ENCODE measurements around the gene NEU4. TPM values are rescaled to one million over a fixed set of nuclear protein-coding genes. Genes with fewer than 3 reads are reported as not detected.
"Not testable (repeated sequence)": the region's sequence is repeated elsewhere in the genome, so short reads cannot be mapped to it uniquely, and the experiment has no call there.

The NEU4 gene
- total RNA-seq, 1 donor from 2014 or later, result 1.0 TPM

DNA sequence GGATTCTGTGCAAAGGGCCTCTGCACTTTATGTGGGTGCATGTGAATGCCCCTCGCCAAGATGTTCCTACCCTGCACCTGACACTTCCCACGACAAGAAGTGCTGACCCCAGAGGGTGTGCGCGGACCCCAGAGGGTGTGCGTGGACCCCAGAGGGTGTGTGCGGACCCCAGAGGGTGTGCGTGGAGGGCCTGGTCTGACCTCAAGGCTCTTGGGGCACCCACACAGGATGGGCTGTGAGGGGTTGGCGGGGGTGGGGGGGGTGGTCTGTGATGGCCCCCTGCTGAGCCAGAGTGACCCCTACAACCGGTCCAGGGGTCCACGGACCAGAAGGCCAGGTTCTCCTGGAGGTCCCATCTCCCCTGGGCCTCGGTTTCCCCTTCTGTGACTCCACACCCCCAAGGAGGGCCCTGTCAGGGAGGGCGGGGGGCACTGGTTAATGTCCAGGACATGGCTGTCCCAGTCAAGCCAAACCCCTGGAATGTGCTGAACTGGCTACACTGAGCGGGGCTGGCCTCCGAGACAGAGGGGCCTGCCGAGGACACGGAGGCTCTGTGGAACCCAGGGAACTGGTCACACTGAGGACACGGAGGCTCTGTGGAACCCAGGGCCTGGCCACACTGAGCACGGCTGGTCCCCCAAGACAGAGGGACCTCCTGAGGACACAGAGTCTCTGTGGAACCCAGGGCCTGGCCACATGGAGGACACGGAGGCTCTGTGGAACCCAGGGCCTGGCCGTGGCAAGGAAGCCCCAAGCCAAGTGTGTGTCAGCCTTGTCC is 3.1 kb downstream of the NEU4 start:
- Mint-ChIP-seq H3K27ac (no peak overlapping the region), H3K27me3 (no peaks in the 10 kb centered on the region), H3K4me1 (peaks cover 6% of the 10 kb centered on the region), H3K36me3 (ENCODE audit: low read depth) (no peaks in the 10 kb centered on the region), H3K4me3 (no peak overlapping the region), H3K9me3 (no peaks in the 10 kb centered on the region)
- DNase-seq, result no peak
- intact Hi-C loops (cut with micrococcal nuclease), result no loop called here

- no peaks in the 10 kb centered on the region for H3K36me3 Mint-ChIP-seq (ENCODE audit: low read depth)
- peak; percentile 51 for DNase-seq
- H3K27ac Mint-ChIP-seq, result no peak overlapping the region
- intact Hi-C loops (cut with micrococcal nuclease), result no loop called here
- H3K9me3 Mint-ChIP-seq, result no peaks in the 10 kb centered on the region
- no peaks in the 10 kb centered on the region for H3K27me3 Mint-ChIP-seq
- no peak overlapping the region for H3K4me3 Mint-ChIP-seq
- H3K4me1 Mint-ChIP-seq, result peaks cover 12% of the 10 kb centered on the region
These were observed 4.0 kb downstream of the NEU4 start for GRCh38 chr2:241812730-241813643.

DNA sequence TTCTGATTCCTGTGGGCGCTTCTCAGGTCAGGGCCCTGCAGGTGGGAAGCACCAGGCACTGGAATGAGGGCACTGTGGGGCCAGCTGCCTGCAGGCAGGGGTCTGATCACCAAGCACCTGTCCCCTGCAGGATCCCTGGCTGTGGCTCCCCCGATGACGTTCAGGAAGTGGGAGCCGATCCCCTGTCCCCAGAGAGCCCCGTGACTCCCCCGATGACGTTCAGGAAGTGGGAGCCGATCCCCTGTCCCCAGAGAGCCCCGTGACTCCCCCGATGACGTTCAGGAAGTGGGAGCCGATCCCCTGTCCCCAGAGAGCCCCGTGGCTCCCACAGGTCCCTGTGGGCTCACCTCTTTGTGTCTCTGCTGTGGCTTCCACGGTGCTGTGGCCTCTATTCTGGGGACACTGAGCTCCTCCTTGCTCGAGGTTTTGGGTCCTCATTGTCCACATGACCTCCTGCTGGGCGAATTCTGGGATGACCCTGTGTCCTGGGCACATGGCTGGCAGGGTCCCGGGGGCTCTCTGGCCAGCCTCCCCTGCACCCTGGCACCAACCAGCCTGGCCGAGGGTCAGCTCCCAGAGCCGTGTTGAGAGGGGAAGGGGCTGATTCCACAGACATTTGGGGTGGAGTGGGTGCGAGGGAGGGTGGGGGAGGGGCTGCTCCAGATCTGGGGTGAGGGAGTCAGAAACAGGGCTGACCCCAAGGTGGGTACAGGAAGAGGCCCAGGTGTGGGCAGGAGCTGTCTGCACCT is 4.8 kb downstream of the NEU4 start:
- intact Hi-C loops (cut with micrococcal nuclease), result no loop called here
- Mint-ChIP-seq H3K4me1 (peaks cover 10% of the 10 kb centered on the region), H3K27me3 (no peaks in the 10 kb centered on the region), H3K4me3 (no peak overlapping the region), H3K27ac (peak overlapping the region; percentile 60), H3K36me3 (ENCODE audit: low read depth) (no peaks in the 10 kb centered on the region), H3K9me3 (no peaks in the 10 kb centered on the region)
- no peak for DNase-seq

GRCh38 chr2:241814393-241814642 is 5.3 kb downstream of the NEU4 start:
- no peak for DNase-seq
- H3K4me1 Mint-ChIP-seq, result peaks cover 10% of the 10 kb centered on the region
- no peaks in the 10 kb centered on the region for H3K9me3 Mint-ChIP-seq
- H3K27ac Mint-ChIP-seq, result no peak overlapping the region
- intact Hi-C loops (cut with micrococcal nuclease), result no loop called here
- no peaks in the 10 kb centered on the region for H3K27me3 Mint-ChIP-seq
- no peaks in the 10 kb centered on the region for H3K36me3 Mint-ChIP-seq (ENCODE audit: low read depth)
- no peak overlapping the region for H3K4me3 Mint-ChIP-seq

DNA sequence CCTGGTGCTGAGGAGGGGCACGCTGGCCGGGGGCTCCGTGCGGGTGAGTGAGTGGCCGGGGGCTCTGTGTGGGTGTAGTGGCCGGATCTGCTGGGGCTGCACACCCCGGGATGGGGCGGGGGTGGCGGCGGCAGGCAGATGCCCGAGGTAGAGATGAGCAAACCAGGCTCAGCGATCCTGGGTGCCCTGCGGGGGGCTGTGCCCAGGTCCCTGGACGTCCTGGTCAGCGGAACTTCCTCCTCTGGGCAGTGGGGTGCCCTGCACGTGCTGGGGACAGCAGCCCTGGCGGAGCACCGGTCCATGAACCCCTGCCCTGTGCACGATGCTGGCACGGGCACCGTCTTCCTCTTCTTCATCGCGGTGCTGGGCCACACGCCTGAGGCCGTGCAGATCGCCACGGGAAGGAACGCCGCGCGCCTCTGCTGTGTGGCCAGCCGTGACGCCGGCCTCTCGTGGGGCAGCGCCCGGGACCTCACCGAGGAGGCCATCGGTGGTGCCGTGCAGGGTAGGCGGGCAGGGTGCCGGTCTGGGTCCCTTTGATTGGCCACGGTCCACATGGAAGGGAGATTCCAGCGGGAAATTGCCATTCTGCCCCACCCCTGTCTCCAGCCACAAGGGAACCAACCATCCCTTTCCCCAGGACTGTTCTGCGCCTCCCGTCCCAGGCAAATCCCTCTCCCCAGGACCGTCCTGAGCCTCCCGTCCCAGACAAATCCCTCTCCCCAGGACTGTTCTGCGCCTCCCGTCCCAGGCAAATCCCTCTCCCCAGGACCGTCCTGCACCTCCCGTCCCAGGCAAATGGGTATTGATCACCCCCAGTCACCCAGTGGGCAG is 5.9 kb downstream of the NEU4 start:
- peaks cover 10% of the 10 kb centered on the region for H3K4me1 Mint-ChIP-seq
- no peaks in the 10 kb centered on the region for H3K9me3 Mint-ChIP-seq
- no peak overlapping the region for H3K4me3 Mint-ChIP-seq
- no peak for DNase-seq
- H3K27me3 Mint-ChIP-seq, result no peaks in the 10 kb centered on the region
- intact Hi-C loops (cut with micrococcal nuclease), result no loop called here
- H3K36me3 Mint-ChIP-seq (ENCODE audit: low read depth), result no peaks in the 10 kb centered on the region
- H3K27ac Mint-ChIP-seq, result no peak overlapping the region

DNA sequence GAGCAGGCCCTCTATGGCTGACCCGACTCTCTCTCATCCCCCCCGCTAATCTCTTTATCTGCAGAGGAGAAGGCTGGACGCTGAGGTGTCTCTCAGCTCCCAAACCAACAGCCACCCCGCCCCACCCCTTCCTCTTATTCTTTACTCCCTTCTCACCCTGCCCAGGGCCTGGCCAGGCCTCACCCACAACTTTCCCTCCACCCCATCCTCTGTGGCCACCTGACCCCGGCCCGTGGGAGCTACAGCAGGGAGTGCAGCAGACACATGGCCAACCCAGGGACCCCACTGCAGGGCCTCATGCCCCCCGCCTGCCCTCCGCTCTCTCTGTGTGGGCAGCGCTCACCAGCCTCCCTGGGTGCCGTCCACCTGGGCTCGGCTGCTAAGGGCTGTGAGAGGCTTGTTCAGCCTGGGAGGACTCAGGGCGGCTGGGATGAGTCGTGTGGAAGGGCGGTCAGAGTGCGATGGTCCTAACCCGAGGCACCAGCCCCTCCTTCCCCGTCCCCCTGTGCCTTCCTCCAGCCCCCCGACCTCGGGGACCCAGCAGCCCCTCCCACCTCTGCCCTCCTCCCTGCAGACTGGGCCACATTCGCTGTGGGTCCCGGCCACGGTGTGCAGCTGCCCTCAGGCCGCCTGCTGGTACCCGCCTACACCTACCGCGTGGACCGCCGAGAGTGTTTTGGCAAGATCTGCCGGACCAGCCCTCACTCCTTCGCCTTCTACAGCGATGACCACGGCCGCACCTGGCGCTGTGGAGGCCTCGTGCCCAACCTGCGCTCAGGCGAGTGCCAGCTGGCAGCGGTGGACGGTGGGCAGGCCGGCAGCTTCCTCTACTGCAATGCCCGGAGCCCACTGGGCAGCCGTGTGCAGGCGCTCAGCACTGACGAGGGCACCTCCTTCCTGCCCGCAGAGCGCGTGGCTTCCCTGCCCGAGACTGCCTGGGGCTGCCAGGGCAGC is 6.8 kb downstream of the NEU4 start:
- no peak overlapping the region for H3K4me3 Mint-ChIP-seq
- peaks cover 10% of the 10 kb centered on the region for H3K4me1 Mint-ChIP-seq
- H3K27me3 Mint-ChIP-seq, result no peaks in the 10 kb centered on the region
- H3K27ac Mint-ChIP-seq, result no peak overlapping the region
- no peak for DNase-seq
- no peaks in the 10 kb centered on the region for H3K9me3 Mint-ChIP-seq
- intact Hi-C loops (cut with micrococcal nuclease), result no loop called here
- H3K36me3 Mint-ChIP-seq (ENCODE audit: low read depth), result no peaks in the 10 kb centered on the region

- H3K27ac Mint-ChIP-seq, result no peak overlapping the region
- intact Hi-C loops (cut with micrococcal nuclease), result no loop called here
- no peak overlapping the region for H3K4me3 Mint-ChIP-seq
- H3K27me3 Mint-ChIP-seq, result no peaks in the 10 kb centered on the region
- H3K36me3 Mint-ChIP-seq (ENCODE audit: low read depth), result no peaks in the 10 kb centered on the region
- no peak for DNase-seq
- peaks cover 10% of the 10 kb centered on the region for H3K4me1 Mint-ChIP-seq
- no peaks in the 10 kb centered on the region for H3K9me3 Mint-ChIP-seq
These were observed 7.6 kb downstream of the NEU4 start for GRCh38 chr2:241816431-241817121.

GRCh38 chr2:241817126-241817820 is 8.3 kb downstream of the NEU4 start:
- DNase-seq, result no peak
- H3K9me3 Mint-ChIP-seq, result no peaks in the 10 kb centered on the region
- H3K4me3 Mint-ChIP-seq, result no peak overlapping the region
- no peaks in the 10 kb centered on the region for H3K27me3 Mint-ChIP-seq
- no peaks in the 10 kb centered on the region for H3K36me3 Mint-ChIP-seq (ENCODE audit: low read depth)
- intact Hi-C loops (cut with micrococcal nuclease), result no loop called here
- peaks cover 10% of the 10 kb centered on the region for H3K4me1 Mint-ChIP-seq
- H3K27ac Mint-ChIP-seq, result no peak overlapping the region

GRCh38 chr2:241817821-241818215 is 8.8 kb downstream of the NEU4 start:
- H3K4me1 Mint-ChIP-seq; DNase-seq; H3K9me3 Mint-ChIP-seq; intact Hi-C loops (cut with micrococcal nuclease); H3K27ac Mint-ChIP-seq; H3K27me3 Mint-ChIP-seq; H3K4me3 Mint-ChIP-seq; H3K36me3 Mint-ChIP-seq (ENCODE audit: low read depth): not testable (repeated sequence)

DNA sequence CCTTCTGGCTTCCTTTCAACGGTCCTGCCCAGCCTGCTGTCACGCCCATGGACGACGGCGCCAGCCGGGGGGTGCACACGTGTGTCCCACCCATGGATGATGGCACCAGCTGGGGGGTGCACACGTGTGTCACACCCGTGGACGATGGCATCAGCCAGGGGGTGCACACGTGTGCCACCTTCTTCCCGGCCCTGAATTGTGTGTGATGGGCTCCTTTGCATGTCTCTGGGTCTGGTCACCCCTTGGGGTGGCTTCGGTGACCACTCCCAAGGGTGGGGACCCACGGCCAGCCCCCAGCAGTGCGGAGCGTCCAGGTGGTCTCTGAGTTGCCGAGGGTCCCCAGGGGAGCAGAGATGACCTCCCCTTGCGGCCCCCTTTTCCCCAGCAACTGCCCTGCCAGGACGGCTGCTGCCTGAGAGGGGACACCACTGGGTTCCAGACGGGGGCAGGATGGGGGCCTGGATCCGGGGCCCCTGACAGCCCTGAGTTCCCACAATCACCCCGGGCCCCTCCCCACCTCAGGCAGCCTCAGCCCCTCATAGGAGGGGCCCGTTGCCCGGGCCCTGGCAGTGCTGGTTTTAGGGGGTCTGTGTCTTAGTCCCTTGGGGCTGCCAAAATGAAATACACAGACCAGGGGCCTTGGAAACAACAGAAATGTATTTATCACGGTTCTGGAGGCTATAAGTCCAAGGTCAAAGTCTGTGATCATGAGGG is 9.4 kb downstream of the NEU4 start:
- Mint-ChIP-seq H3K4me1 (peaks cover 10% of the 10 kb centered on the region), H3K36me3 (ENCODE audit: low read depth) (no peaks in the 10 kb centered on the region), H3K27me3 (no peaks in the 10 kb centered on the region), H3K4me3 (no peak overlapping the region), H3K27ac (no peak overlapping the region), H3K9me3 (peaks cover 6% of the 10 kb centered on the region)
- intact Hi-C loops (cut with micrococcal nuclease), result no loop called here
- no peak for DNase-seq

DNA sequence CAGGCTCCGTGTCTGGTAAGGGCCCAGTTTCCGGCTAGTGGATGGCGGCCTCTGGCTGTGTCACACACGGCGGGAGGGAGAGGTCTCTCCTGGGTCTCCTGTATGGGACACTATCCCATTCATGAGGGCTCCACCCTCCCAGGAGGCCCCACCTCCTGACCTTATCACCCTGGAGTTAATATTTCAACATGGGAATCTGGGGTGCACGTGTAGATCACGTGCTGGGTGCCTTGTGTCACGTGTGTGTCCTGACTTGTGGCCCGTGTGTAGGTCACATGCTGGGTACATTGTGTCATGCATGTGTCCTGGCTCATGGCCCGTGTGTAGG is 9.9 kb downstream of the NEU4 start:
- Mint-ChIP-seq H3K4me3 (no peak overlapping the region), H3K4me1 (peaks cover 9% of the 10 kb centered on the region), H3K36me3 (ENCODE audit: low read depth) (no peaks in the 10 kb centered on the region), H3K9me3 (peaks cover 11% of the 10 kb centered on the region), H3K27ac (no peak overlapping the region), H3K27me3 (no peaks in the 10 kb centered on the region)
- no peak for DNase-seq
- intact Hi-C loops (cut with micrococcal nuclease), result no loop called here

Measured in activated CD4-positive, alpha-beta T cell treated with anti-CD3 and anti-CD28 coated beads, Interleukin-2, amount 10 ng/mL, durations not matched to agents 24 days and 14 days (primary cell).